GM12878 (cell line): ENCODE measurements around the gene RELT. TPM values are rescaled to one million over a fixed set of nuclear protein-coding genes. Genes with fewer than 3 reads are reported as not detected.

Experiments used
- BCL11A ChIP-seq: IDR thresholded peaks from 2 replicates; pipeline ENCODE4 v1.6.1; 2011; ENCODE audit warnings: low read depth, low read length
- BHLHE40 ChIP-seq, 2 experiments: fragments of 450-650 bp in 1 of 2; IDR thresholded peaks; 2 replicates each; pipeline ENCODE4 v1.6.1; 2011 to 2017; ENCODE audit warnings: low read depth in 2 of 2, borderline replicate concordance in 1 of 2, improper control_type of control experiment in 1 of 2, low read length in 1 of 2, mild to moderate bottlenecking in 1 of 2
- CBX3 ChIP-seq: fragments of 200-600 bp; sonication (generic); IDR thresholded peaks from 2 replicates; pipeline ENCODE4 v1.6.1; 2016; ENCODE audit warnings: low read depth, borderline replicate concordance
- DPF2 ChIP-seq: fragments of 450-650 bp; IDR thresholded peaks from 2 replicates; pipeline ENCODE4 v1.6.1; 2017; ENCODE audit warnings: mild to moderate bottlenecking
- GABPA ChIP-seq: IDR thresholded peaks from 2 replicates; pipeline ENCODE4 v1.6.1; 2014; ENCODE audit warnings: antibody characterized with exemption, low read depth, mild to moderate bottlenecking, inconsistent platforms
- JUND ChIP-seq: IDR thresholded peaks from 2 replicates; pipeline ENCODE4 v1.6.1; 2012; ENCODE audit warnings: low read depth, mild to moderate bottlenecking, low read length, improper control_type of control experiment, moderate library complexity
- MEF2B ChIP-seq: fragments of 450-650 bp; IDR thresholded peaks from 2 replicates; pipeline ENCODE4 v1.6.1; 2018; ENCODE audit warnings: mild to moderate bottlenecking, moderate library complexity; ENCODE audit not compliant: partially characterized antibody, poor library complexity, severe bottlenecking
- MXI1 ChIP-seq: fragments of 150-350 bp; IDR thresholded peaks from 2 replicates; pipeline ENCODE4 v1.6.1; 2011; ENCODE audit warnings: low read depth, mild to moderate bottlenecking, inconsistent platforms, low read length, improper control_type of control experiment
- NR2C2 ChIP-seq: IDR thresholded peaks from 2 replicates; pipeline ENCODE4 v1.6.1; 2011; ENCODE audit warnings: borderline replicate concordance, low read depth; ENCODE audit not compliant: control insufficient read depth, insufficient read length
- NR2F1 ChIP-seq: fragments of 450-650 bp; conservative IDR thresholded peaks from 2 replicates; pipeline ENCODE4 v1.6.1; 2017; ENCODE audit warnings: mild to moderate bottlenecking
- PKNOX1 ChIP-seq: fragments of 450-650 bp; IDR thresholded peaks from 2 replicates; pipeline ENCODE4 v1.6.1; 2016; ENCODE audit warnings: mild to moderate bottlenecking
- RUNX3 ChIP-seq: IDR thresholded peaks from 2 replicates; pipeline ENCODE4 v1.6.1; 2012; ENCODE audit warnings: low read length, inconsistent platforms
- SKIL ChIP-seq: fragments of 450-650 bp; IDR thresholded peaks from 2 replicates; pipeline ENCODE4 v1.6.1; 2017; ENCODE audit warnings: mild to moderate bottlenecking, low read depth, inconsistent platforms; ENCODE audit not compliant: poor library complexity, severe bottlenecking
- SREBF1 ChIP-seq: IDR thresholded peaks from 2 replicates; pipeline ENCODE4 v1.6.1; 2012; ENCODE audit warnings: mild to moderate bottlenecking, low read length
- TCF12 ChIP-seq: IDR thresholded peaks from 2 replicates; pipeline ENCODE4 v1.6.1; 2011; ENCODE audit warnings: low read depth, mild to moderate bottlenecking, low read length
- TCF3 ChIP-seq: IDR thresholded peaks from 2 replicates; pipeline ENCODE4 v1.6.1; 2012; ENCODE audit warnings: low read depth, mild to moderate bottlenecking, low read length, borderline replicate concordance; ENCODE audit not compliant: insufficient read depth
- ZNF207 ChIP-seq: fragments of 450-650 bp; IDR thresholded peaks from 2 replicates; pipeline ENCODE4 v1.6.1; 2014; ENCODE audit warnings: antibody characterized with exemption, mild to moderate bottlenecking, borderline replicate concordance
- ZNF592 ChIP-seq: fragments of 450-650 bp; IDR thresholded peaks from 2 replicates; pipeline ENCODE4 v1.6.1; 2017; ENCODE audit warnings: mild to moderate bottlenecking, moderate library complexity
- polyA plus RNA-seq, 11 experiments: library from polyadenylated mRNA; depleted of rRNA in 4 of 11; unstranded in 6 of 11; stranded (reverse) in 5 of 11; fragments of >200 nt; fragmentation: Nextera tagmentation in 4 of 11; fragmentation: Illumina TruSeq in 1 of 11; extraction: Ambion mirVana in 4 of 11; extraction: Trizol in 1 of 11; gene quantifications; 1 replicate in 1 of 11; 2 replicates in 10 of 11; pipeline versions ENCODE4 v1.2.1 to v1.2.3, GENCODE V29; 2011 to 2016; ENCODE audit warnings: inconsistent platforms in 2 of 11, missing spikeins in 2 of 11, low read depth in 1 of 11
- total RNA-seq, 4 experiments: library from RNA; depleted of rRNA in 3 of 4; stranded (reverse); fragments of >200 nt in 3 of 4; fragmentation: Illumina TruSeq in 1 of 4; extraction: Trizol in 1 of 4; gene quantifications; 2 replicates each; pipeline versions ENCODE4 v1.2.1 to v1.2.3, GENCODE V29; 2013 to 2021
- TF ChIP-seq, protein P1 (sequence below): fragments of 450-650 bp; IDR thresholded peaks from 2 replicates; pipeline ENCODE4 v1.6.1; 2017; ENCODE audit warnings: antibody characterized with exemption, mild to moderate bottlenecking, moderate library complexity

The RELT gene
- total and polyA plus RNA-seq, 10 of the 15 experiments (the other 5 are each of a cell fraction or from before 2014, with no cell fraction given) = 1.2 to 28.5 (median 10.8) TPM

- TF ChIP-seq CBX3 = no peak
- peak; percentile 67; the same call in 1 of the 2 replicates for TF ChIP-seq RUNX3
- no peak for TF ChIP-seq TCF3
- no peak for TF ChIP-seq JUND
- TF ChIP-seq MXI1 = no peak
- no peak for TF ChIP-seq GABPA
- peak; percentile 32 for TF ChIP-seq SKIL
- no peak for TF ChIP-seq NR2C2
- TF ChIP-seq BHLHE40 (IDR thresholded peaks at IDR 0.05; ENCODE audit: borderline replicate concordance in 1 of 2, low read depth in 2 of 2, low read length in 1 of 2) = peak; percentile 47 to 67; a peak in 3 of 4 replicates
- TF ChIP-seq DPF2 = 0 out of 2 replicates have a peak, but pooled peaks have one; percentile 22
- TF ChIP-seq, protein P1, sequence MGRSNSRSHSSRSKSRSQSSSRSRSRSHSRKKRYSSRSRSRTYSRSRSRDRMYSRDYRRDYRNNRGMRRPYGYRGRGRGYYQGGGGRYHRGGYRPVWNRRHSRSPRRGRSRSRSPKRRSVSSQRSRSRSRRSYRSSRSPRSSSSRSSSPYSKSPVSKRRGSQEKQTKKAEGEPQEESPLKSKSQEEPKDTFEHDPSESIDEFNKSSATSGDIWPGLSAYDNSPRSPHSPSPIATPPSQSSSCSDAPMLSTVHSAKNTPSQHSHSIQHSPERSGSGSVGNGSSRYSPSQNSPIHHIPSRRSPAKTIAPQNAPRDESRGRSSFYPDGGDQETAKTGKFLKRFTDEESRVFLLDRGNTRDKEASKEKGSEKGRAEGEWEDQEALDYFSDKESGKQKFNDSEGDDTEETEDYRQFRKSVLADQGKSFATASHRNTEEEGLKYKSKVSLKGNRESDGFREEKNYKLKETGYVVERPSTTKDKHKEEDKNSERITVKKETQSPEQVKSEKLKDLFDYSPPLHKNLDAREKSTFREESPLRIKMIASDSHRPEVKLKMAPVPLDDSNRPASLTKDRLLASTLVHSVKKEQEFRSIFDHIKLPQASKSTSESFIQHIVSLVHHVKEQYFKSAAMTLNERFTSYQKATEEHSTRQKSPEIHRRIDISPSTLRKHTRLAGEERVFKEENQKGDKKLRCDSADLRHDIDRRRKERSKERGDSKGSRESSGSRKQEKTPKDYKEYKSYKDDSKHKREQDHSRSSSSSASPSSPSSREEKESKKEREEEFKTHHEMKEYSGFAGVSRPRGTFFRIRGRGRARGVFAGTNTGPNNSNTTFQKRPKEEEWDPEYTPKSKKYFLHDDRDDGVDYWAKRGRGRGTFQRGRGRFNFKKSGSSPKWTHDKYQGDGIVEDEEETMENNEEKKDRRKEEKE = no peak
- 0 out of 2 replicates have a peak, but pooled peaks have one; percentile 24 for TF ChIP-seq BCL11A
- TF ChIP-seq ZNF592 = no peak
- TF ChIP-seq TCF12 = no peak
- TF ChIP-seq ZNF207 = no peak
- peak; percentile 55 for TF ChIP-seq MEF2B
- no peak for TF ChIP-seq PKNOX1
- no peak for TF ChIP-seq SREBF1
- TF ChIP-seq NR2F1 = 0 out of 2 replicates have a peak, but pooled peaks have one; percentile 9
Measured at GRCh38 chr11:73326929-73327811, 49.0 kb upstream of the RELT start (continued).
